HL-60 (cell line): Measurements from ENCODE around the gene CACNG4.

Experiments
- DNase-seq, 2 experiments: peaks; one replicate each; pipeline ENCODE4 v3.0.0-alpha.2; 2010 to 2020; ENCODE audit warnings: low read depth in 1 of 2, low spot score in 1 of 2
- H3K27ac ChIP-seq: fragments of 250-450 bp; sonication (Bioruptor Pico); replicated peaks from 2 replicates; pipeline ENCODE4 v1.5.1; 2020; ENCODE audit warnings: mild to moderate bottlenecking, moderate library complexity
- H3K27me3 ChIP-seq: fragments of 250-450 bp; sonication (Bioruptor Pico); 2 replicates; pipeline ENCODE4 v1.5.1; 2021; ENCODE audit warnings: mild to moderate bottlenecking, moderate library complexity; ENCODE audit not compliant: insufficient read depth, poor library complexity, severe bottlenecking
- H3K4me3 ChIP-seq: replicated peaks from 2 replicates; pipeline ENCODE4 v1.5.1; 2011; ENCODE audit warnings: mild to moderate bottlenecking, control low read depth, low read length; ENCODE audit not compliant: insufficient read depth
- CTCF ChIP-seq: IDR thresholded peaks from one replicate; pipeline ENCODE4 v1.5.1; 2011; ENCODE audit warnings: low read length, control low read depth, inconsistent platforms; ENCODE audit not compliant: insufficient read depth
- GABPA ChIP-seq: IDR thresholded peaks from 2 replicates; pipeline ENCODE4 v1.6.1; 2012; ENCODE audit warnings: low read depth
- POLR2AphosphoS5 ChIP-seq: IDR thresholded peaks from 2 replicates; pipeline ENCODE4 v1.6.1; 2012; ENCODE audit warnings: low read depth
- SPI1 ChIP-seq: IDR thresholded peaks from 2 replicates; pipeline ENCODE4 v1.6.1; 2012; ENCODE audit warnings: low read depth, mild to moderate bottlenecking, borderline replicate concordance
- TF ChIP-seq, protein P1 (sequence below): IDR thresholded peaks from 2 replicates; pipeline ENCODE4 v1.6.1; 2012; ENCODE audit warnings: low read depth; ENCODE audit not compliant: insufficient replicate concordance

The CACNG4 gene

GRCh38 chr17:67055811-67056745 is 91.6 kb downstream of the CACNG4 start:
- TF ChIP-seq CTCF (no peak), SPI1 (peak; percentile 19; the same call in 1 of the 2 replicates), GABPA (no peak)
- peak in 1 of 2 experiments; percentile 9 for DNase-seq

DNA sequence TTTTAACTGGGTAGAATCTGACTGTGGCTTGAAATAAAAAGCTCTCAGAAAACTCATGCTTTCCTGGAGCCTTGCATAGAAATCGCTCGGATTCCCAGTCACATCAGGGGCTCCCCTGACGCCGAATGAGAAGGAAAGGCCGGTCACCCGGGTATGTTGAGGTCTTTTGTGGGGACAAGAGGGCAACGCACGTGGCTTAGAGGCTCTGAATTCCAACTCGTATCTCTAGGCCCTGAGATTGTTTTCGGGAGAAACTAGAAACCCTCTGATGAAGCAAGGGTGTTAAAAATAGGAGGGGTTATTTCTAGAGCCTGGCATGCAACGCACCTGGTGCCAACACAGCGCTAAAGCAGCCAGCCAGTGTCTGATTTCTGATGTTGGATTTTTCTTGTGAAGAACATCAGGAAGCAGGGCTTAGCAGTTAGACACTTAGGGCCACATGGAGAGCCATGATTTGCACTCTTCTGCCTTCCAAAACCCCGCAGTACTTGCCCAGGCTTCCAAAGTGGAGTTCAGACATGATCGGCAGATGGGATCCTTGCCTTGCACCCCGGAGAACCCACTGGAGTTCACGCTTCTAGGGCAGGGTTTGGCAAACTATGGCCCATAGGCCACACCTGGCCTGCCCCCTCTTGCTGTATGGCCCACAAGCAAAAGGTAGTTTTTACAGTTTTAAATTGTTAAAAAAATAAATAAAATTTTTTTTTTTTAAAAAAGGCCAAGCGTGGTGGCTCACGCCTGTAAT is 92.4 kb downstream of the CACNG4 start:
- Histone ChIP-seq H3K4me3 (no peak overlapping the region), H3K27ac (no peak overlapping the region), H3K27me3 (no peaks in the 10 kb centered on the region)
- no peak for DNase-seq
- TF ChIP-seq, protein P1, sequence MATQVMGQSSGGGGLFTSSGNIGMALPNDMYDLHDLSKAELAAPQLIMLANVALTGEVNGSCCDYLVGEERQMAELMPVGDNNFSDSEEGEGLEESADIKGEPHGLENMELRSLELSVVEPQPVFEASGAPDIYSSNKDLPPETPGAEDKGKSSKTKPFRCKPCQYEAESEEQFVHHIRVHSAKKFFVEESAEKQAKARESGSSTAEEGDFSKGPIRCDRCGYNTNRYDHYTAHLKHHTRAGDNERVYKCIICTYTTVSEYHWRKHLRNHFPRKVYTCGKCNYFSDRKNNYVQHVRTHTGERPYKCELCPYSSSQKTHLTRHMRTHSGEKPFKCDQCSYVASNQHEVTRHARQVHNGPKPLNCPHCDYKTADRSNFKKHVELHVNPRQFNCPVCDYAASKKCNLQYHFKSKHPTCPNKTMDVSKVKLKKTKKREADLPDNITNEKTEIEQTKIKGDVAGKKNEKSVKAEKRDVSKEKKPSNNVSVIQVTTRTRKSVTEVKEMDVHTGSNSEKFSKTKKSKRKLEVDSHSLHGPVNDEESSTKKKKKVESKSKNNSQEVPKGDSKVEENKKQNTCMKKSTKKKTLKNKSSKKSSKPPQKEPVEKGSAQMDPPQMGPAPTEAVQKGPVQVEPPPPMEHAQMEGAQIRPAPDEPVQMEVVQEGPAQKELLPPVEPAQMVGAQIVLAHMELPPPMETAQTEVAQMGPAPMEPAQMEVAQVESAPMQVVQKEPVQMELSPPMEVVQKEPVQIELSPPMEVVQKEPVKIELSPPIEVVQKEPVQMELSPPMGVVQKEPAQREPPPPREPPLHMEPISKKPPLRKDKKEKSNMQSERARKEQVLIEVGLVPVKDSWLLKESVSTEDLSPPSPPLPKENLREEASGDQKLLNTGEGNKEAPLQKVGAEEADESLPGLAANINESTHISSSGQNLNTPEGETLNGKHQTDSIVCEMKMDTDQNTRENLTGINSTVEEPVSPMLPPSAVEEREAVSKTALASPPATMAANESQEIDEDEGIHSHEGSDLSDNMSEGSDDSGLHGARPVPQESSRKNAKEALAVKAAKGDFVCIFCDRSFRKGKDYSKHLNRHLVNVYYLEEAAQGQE = no peak
- TF ChIP-seq GABPA = no peak
- no peak for TF ChIP-seq POLR2AphosphoS5
- no peak for TF ChIP-seq CTCF

More at GRCh38 chr17:67055811-67056745, 91.6 kb downstream of the CACNG4 start:
- H3K27me3 ChIP-seq = no peaks in the 10 kb centered on the region
- H3K4me3 ChIP-seq = no peak overlapping the region
- H3K27ac ChIP-seq = no peak overlapping the region

DNA sequence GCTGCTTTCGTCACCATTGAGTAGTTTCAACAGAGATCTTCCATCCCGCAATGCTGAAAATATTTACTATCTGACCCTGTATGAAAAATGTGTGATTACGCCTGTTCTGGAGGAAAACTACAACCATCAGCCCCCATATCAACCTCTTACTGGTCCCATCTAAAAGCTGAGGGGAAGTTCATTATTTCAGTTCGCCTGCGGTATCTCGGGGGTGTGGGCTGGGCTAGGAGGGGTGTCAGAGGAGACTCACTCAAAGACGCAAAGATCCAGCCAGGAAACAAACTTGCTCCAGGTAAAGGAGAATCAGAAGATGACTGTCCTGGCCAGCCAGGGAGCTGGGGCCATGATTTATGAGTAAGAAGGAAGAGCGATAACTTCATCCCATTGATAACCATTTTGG is 93.5 kb downstream of the CACNG4 start:
- Histone ChIP-seq H3K27ac (no peak overlapping the region), H3K4me3 (no peak overlapping the region), H3K27me3 (no peaks in the 10 kb centered on the region)
- no peak for TF ChIP-seq SPI1
- no peak for DNase-seq

- Histone ChIP-seq H3K27me3 (no peaks in the 10 kb centered on the region), H3K4me3 (no peak overlapping the region), H3K27ac (no peak overlapping the region)
- DNase-seq = no peak
- TF ChIP-seq SPI1 (no peak), CTCF (no peak), GABPA (no peak), POLR2AphosphoS5 (no peak)
- TF ChIP-seq, protein P1 = no peak
Measured at GRCh38 chr17:67059372-67059771, 94.9 kb downstream of the CACNG4 start.
